ENCODE measurements around the gene RPL22L1. TPM values are rescaled to one million over a fixed set of nuclear protein-coding genes. Genes with fewer than 3 reads are reported as not detected.

RPL22L1 gene
- total RNA-seq, 4 donors from 2014 or later = 41.6 to 164 (median 63.9) TPM

GRCh38 chr3:170866499-170866898 lies 3.5 kb downstream of the RPL22L1 start:
- TF ChIP-seq, protein P1, sequence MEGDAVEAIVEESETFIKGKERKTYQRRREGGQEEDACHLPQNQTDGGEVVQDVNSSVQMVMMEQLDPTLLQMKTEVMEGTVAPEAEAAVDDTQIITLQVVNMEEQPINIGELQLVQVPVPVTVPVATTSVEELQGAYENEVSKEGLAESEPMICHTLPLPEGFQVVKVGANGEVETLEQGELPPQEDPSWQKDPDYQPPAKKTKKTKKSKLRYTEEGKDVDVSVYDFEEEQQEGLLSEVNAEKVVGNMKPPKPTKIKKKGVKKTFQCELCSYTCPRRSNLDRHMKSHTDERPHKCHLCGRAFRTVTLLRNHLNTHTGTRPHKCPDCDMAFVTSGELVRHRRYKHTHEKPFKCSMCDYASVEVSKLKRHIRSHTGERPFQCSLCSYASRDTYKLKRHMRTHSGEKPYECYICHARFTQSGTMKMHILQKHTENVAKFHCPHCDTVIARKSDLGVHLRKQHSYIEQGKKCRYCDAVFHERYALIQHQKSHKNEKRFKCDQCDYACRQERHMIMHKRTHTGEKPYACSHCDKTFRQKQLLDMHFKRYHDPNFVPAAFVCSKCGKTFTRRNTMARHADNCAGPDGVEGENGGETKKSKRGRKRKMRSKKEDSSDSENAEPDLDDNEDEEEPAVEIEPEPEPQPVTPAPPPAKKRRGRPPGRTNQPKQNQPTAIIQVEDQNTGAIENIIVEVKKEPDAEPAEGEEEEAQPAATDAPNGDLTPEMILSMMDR (IDR thresholded peaks at IDR 0.05; ENCODE audit: low read depth) = no peak

DNA sequence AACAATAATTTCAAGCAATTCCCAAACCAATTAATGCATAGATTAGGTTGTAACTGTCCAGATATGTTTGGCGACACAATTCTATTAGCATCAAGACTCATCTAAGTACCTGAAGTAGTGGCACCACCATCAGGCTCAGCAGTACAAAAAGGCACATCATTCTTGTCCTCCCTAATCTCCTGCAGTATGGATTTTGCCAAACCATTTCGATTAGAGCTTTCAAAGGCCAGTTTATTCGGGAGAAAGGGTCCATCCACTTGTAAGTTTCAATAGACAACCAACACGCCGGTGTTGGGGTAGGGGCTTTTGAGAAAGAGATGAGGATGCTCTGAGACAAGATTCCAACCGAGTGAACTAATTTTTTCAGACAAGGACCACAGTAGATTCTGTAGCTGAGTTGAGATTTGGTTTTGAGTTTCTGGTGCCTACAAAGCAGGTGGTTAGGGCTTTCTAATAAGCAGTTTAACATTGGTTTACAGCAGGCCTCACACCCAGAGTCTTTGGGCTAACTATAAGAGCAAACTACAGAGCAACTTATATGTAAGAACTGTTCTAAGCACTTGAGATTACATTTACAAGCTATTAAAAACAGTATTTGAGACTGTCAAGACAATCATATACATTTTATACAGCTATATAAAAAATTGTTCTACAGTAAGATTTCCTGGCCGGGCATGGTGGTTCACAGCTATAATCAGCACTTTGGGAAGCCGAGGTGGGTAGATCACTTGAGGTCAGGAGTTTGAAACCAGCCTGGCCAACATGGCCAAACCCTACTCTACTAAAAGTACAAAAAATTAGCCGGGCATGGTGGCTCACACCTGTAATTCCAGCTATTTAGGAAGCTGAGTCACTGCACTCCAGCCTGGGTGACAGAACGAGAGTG lies 4.5 kb downstream of the RPL22L1 start:
- TF ChIP-seq, protein P1 (IDR thresholded peaks at IDR 0.05; ENCODE audit: low read depth) = no peak

GRCh38 chr3:170864525-170865208 lies 5.3 kb downstream of the RPL22L1 start:
- TF ChIP-seq, protein P1 (IDR thresholded peaks at IDR 0.05; ENCODE audit: low read depth) = no peak

DNA sequence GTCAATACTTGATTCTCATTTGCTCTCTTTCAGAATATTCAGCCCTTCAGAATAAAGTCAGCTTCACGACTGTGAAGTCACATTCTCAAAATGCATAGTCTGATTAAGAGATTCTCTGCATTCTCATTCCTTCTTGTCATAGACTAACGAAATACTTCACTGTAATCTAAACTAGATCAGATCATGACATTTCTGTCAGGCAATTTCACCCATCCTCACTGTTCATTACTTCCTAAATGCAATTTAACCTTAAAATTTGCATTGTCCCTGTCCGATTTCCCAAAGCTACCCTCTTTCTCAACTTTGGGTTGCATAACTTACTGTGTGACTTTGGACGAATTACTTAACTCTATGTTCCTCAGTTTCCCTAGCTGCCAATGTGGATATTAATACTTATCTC lies 6.2 kb downstream of the RPL22L1 start:
- TF ChIP-seq, protein P1 (IDR thresholded peaks at IDR 0.05; ENCODE audit: low read depth) = no peak

GRCh38 chr3:170862618-170863374 lies 7.2 kb downstream of the RPL22L1 start:
- TF ChIP-seq, protein P1 (IDR thresholded peaks at IDR 0.05; ENCODE audit: low read depth) = no peak

- TF ChIP-seq, protein P1 (IDR thresholded peaks at IDR 0.05; ENCODE audit: low read depth) = no peak
Measured at GRCh38 chr3:170858599-170858998, 11.4 kb downstream of the RPL22L1 start.

Data from subcutaneous adipose tissue (tissue), 4 donors.